Medulla oblongata (tissue), 1 donor: ENCODE results near the gene QPRT.
"Not testable (repeated sequence)": the region's sequence is repeated elsewhere in the genome, so short reads cannot be mapped to it uniquely, and the experiment has no call there.

Source experiments
- DNase-seq: peaks from one replicate; pipeline ENCODE4 v3.0.0-alpha.2; 2015; ENCODE audit errors: extremely low spot score

Gene QPRT

GRCh38 chr16:29694384-29695195 lies 15.6 kb downstream of the QPRT start:
- DNase-seq, result no peak

DNA sequence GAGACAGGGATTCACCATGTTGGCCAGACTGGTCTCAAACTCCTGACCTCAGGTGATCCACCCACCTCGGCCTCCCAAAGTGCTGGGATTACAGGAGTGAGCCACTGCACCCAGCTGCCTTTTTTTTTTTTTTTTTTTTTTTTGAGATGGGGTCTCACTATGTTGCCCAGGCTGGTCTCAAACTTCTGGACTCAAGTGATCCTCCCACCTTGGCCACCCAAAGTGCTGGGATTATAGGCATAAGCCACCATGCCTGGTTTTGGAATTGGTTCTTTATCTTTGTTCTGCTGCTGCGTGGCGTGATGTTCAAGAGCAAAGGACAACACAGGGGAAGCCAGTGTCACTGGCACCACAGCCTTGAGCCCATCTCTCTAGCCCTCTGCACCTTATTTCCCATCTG lies 16.7 kb downstream of the QPRT start:
- DNase-seq, result not testable (repeated sequence)

- DNase-seq, result no peak
Observed at GRCh38 chr16:29696881-29697331, 17.9 kb downstream of the QPRT start.

DNA sequence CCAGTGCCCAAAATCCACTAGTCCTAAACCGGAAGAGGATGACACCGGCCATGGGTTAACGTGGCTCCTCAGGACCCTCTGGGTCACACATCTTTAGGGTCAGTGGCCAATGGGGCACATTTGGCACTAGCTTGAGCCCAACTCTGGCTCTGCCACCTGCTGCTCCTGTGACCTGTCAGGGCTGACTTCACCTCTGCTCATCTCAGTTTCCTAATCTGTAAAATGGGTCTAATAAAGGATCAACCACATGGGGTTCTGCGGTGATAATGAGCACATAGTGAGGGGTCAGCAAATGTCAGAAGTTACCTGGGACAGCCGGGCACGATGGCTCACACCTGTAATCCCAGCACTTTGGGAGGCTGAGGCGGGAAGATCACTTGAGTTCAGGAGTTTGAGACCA lies 18.4 kb downstream of the QPRT start:
- no peak for DNase-seq

- DNase-seq, result no peak
Observed at GRCh38 chr16:29698042-29698441, 19.1 kb downstream of the QPRT start.

GRCh38 chr16:29698484-29699323 lies 19.7 kb downstream of the QPRT start:
- no peak for DNase-seq

- no peak for DNase-seq
Observed at GRCh38 chr16:29699324-29700219, 20.6 kb downstream of the QPRT start.

GRCh38 chr16:29700253-29700987 lies 21.4 kb downstream of the QPRT start:
- DNase-seq, result peak; percentile 58

DNA sequence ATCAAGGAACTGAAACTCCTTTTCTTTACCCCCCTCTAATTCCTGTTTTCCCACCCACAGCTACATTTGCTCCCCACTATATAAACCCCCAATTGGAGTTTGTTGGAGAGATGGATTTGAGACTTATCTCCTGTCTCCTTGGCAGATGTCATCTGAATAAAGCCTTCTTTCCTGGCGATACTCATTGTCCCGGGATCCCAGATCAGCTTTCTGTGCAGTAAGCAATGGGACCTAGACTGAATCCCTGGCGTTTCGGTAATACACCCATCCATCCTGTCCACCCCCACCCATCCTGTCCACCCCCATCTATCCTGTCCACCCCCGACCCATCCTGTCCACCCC lies 22.2 kb downstream of the QPRT start:
- DNase-seq, result no peak

DNA sequence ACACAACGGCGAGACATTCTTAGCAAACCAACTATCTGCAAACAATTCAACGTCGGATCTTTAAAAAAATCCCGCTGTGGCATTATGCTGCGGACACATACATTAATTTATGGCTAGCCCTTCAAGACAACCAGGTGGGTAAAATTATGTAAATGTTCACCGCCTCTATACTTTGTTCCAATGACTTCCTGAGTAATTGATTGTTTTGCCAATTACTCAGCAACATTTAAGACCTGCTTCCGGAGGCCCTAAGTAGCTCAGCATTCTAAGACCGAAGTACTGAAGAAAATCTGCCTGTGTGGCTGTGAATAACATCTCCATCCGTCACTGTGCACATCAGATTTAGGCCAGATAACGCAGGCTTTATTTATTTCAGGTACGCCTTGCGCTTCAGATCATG lies 23.3 kb downstream of the QPRT start:
- no peak for DNase-seq

DNA sequence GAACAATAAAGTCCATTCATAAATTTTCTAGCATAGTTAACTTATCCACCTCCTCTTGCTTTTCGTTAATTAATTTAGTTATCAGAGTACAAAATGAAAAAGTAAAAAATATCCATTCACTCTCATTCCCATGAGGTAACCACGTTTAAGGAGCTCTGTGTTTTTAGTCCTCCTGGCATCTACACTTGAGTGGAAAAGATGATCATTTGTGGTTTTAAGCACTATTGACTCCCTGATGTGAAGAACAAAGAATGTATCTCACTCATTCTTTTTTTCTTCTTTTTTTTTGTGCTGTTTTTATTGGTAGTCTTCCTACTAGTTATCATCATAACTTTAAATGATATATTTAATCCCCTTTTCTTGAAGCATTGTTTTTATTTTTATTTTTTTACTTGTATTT lies 26.1 kb downstream of the QPRT start:
- no peak for DNase-seq

GRCh38 chr16:29707160-29707559 lies 28.2 kb downstream of the QPRT start:
- not testable (repeated sequence) for DNase-seq

GRCh38 chr16:29708917-29709600 lies 30.1 kb downstream of the QPRT start:
- no peak for DNase-seq

DNA sequence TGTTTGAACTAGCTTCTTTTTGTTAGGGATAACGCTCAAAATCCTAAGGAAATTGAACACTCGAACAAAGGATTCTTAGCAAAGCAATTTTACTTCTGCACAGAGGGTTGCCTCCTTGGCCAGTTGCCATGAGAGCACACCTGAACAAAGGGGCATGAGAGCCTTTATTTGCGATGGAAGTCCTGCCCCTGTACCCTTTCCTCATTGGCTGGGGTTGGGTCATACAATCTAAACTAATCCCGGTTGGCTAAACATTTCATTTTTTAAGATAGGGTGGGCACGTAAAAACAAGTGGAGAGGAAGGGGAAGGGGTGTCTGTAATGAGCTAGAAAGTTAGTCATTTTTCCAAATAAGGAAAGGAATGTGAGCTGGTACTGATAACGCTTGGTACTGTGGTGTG lies 30.7 kb downstream of the QPRT start:
- DNase-seq, result not testable (repeated sequence)

- peak; percentile 87 for DNase-seq
Observed at GRCh38 chr16:29710227-29711219, 31.5 kb downstream of the QPRT start.

DNA sequence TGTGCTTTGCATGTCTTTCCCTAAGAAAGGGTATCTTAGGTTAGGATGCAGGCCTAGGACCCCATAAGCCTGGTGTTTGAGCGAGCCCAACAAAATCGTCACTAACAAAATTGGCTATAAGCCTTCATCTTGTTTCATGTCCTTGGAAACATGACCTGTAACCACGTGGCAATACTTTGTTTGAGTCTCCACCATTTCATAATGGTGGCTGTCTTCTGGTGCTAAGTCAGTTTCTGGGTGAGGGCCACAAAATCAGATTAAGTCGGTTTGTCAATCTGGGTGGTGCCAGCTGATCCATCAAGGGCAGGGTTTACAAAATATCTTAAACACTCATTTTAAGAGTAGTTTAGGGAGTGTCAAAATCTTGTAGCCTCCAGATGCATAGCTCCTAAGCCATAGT lies 33.8 kb downstream of the QPRT start:
- DNase-seq, result no peak

GRCh38 chr16:29714396-29714795 lies 35.4 kb downstream of the QPRT start:
- DNase-seq, result no peak

GRCh38 chr16:29714972-29715371 lies 36.0 kb downstream of the QPRT start:
- no peak for DNase-seq

DNA sequence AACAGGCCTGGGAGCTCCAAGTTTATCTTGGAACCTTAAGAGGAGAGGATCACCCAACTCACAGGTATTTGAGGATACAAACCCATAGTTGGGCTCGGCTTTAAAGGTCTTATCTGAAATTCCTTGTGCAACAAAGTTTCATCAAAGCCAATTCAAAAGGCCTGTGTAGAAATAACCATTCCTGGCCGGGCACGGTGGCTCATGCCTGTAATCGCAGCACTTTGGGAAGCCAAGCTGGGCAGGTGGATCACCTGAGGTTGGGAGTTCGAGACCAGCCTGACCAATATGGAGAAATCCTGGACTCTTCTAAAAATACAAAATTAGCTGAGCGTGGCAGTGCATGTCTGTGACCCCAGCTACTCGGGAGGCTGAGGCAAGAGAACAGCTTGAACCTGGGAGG lies 38.1 kb downstream of the QPRT start:
- no peak for DNase-seq
